CD4-positive, alpha-beta T cell treated with Interleukin-6 at 100 ng/mL for 8 hours (primary cell): Measurements from ENCODE around the gene PHKG1.
"Not testable (repeated sequence)": the region's sequence is repeated elsewhere in the genome, so short reads cannot be mapped to it uniquely, and the experiment has no call there.

ENCODE experiments used
- DNase-seq: peaks from one replicate; pipeline ENCODE4 v3.0.0-alpha.2; 2020; ENCODE audit warnings: mixed read lengths, low spot score

Gene PHKG1

GRCh38 chr7:56083150-56083785 lies 9.5 kb downstream of the PHKG1 start:
- DNase-seq = no peak

- no peak for DNase-seq
Observed at GRCh38 chr7:56081626-56082340, 11.0 kb downstream of the PHKG1 start.

- not testable (repeated sequence) for DNase-seq
Observed at GRCh38 chr7:56080726-56081435, 11.9 kb downstream of the PHKG1 start.

GRCh38 chr7:56079450-56080185 lies 13.1 kb downstream of the PHKG1 start:
- no peak for DNase-seq

- DNase-seq = no peak
Observed at GRCh38 chr7:56078196-56078595, 14.6 kb downstream of the PHKG1 start.

- no peak for DNase-seq
Observed at GRCh38 chr7:56077681-56078080, 15.1 kb downstream of the PHKG1 start.

- peak; percentile 56 for DNase-seq
Observed at GRCh38 chr7:56074371-56074791, 18.4 kb downstream of the PHKG1 start.

GRCh38 chr7:56066376-56066775 lies 26.4 kb downstream of the PHKG1 start:
- not testable (repeated sequence) for DNase-seq

- peak; percentile 87 for DNase-seq
Observed at GRCh38 chr7:56063882-56064625, 28.7 kb downstream of the PHKG1 start, which contains the start of gene SUMF2. SUMF2 (plus strand) TSS chr7:56064286; CDS start chr7:56064312, 26 bp downstream.

- no peak for DNase-seq
Observed at GRCh38 chr7:56063500-56063881, 29.3 kb downstream of the PHKG1 start.

- no peak for DNase-seq
Observed at GRCh38 chr7:56062382-56062781, 30.4 kb downstream of the PHKG1 start.

GRCh38 chr7:56053993-56054392 lies 38.8 kb downstream of the PHKG1 start:
- DNase-seq = no peak

GRCh38 chr7:56053379-56053778 lies 39.4 kb downstream of the PHKG1 start:
- no peak for DNase-seq

GRCh38 chr7:56051339-56052191 lies 41.2 kb downstream of the PHKG1 start, which contains the start of the genes CCT6A and PSPH:
CCT6A (plus strand) TSS chr7:56051765; CDS start chr7:56051849, 84 bp downstream.
PSPH (minus strand) TSS chr7:56051444; CDS start chr7:56021212, 30,232 bp downstream.
- DNase-seq = peak; percentile 86

- no peak for DNase-seq
Observed at GRCh38 chr7:56051053-56051338, 41.8 kb downstream of the PHKG1 start.

GRCh38 chr7:56048763-56049162 lies 44.0 kb downstream of the PHKG1 start:
- DNase-seq = not testable (repeated sequence)

GRCh38 chr7:56048245-56048644 lies 44.5 kb downstream of the PHKG1 start:
- no peak for DNase-seq

- not testable (repeated sequence) for DNase-seq
Observed at GRCh38 chr7:56047446-56048116, 45.2 kb downstream of the PHKG1 start.

GRCh38 chr7:56046721-56047445 lies 45.9 kb downstream of the PHKG1 start:
- DNase-seq = no peak
